Liver (tissue), 3 donors: ENCODE measurements around the gene DUOXA1.

Experiments
- ATF3 ChIP-seq: IDR thresholded peaks from 2 replicates; pipeline ENCODE4 v1.6.1; 2016; ENCODE audit warnings: antibody characterized with exemption
- CTCF ChIP-seq: fragments of 150-350 bp; IDR thresholded peaks from 2 replicates; pipeline ENCODE4 v1.5.1; 2017; ENCODE audit warnings: improper control_type of control experiment, low read depth, low read length; ENCODE audit not compliant: missing input control
- EGR1 ChIP-seq, 2 donors: IDR thresholded peaks; 2 replicates each; pipeline ENCODE4 v1.6.1; 2016 to 2018; ENCODE audit warnings: antibody characterized with exemption in 2 of 2, low read depth in 2 of 2
- FOXA1 ChIP-seq: IDR thresholded peaks from 2 replicates; pipeline ENCODE4 v1.6.1; 2016; ENCODE audit warnings: antibody characterized with exemption
- MAX ChIP-seq: IDR thresholded peaks from 2 replicates; pipeline ENCODE4 v1.6.1; 2016; ENCODE audit warnings: antibody characterized with exemption
- NR2F2 ChIP-seq: IDR thresholded peaks from 2 replicates; pipeline ENCODE4 v1.6.1; 2016; ENCODE audit warnings: antibody characterized with exemption
- RAD21 ChIP-seq, 2 donors: IDR thresholded peaks; 2 replicates each; pipeline ENCODE4 v1.6.1; 2016; ENCODE audit warnings: antibody characterized with exemption in 2 of 2, mild to moderate bottlenecking in 2 of 2
- REST ChIP-seq: IDR thresholded peaks from 2 replicates; pipeline ENCODE4 v1.6.1; 2016; ENCODE audit warnings: antibody characterized with exemption, mild to moderate bottlenecking
- RXRA ChIP-seq, 2 donors: IDR thresholded peaks; 2 replicates each; pipeline ENCODE4 v1.6.1; 2017 to 2018; ENCODE audit warnings: antibody characterized with exemption in 2 of 2, mild to moderate bottlenecking in 1 of 2
- SP1 ChIP-seq: IDR thresholded peaks from 2 replicates; pipeline ENCODE4 v1.6.1; 2018; ENCODE audit warnings: antibody characterized with exemption, mild to moderate bottlenecking
- TAF1 ChIP-seq: conservative IDR thresholded peaks from 2 replicates; pipeline ENCODE4 v1.6.1; 2016; ENCODE audit warnings: antibody characterized with exemption, mild to moderate bottlenecking
- YY1 ChIP-seq: IDR thresholded peaks from 2 replicates; pipeline ENCODE4 v1.6.1; 2016; ENCODE audit warnings: antibody characterized with exemption, mild to moderate bottlenecking
- donor health status: healthy.
- donor health status: healthy.

GRCh38 chr15:45150481-45150880 is 20.8 kb upstream of the DUOXA1 start:
- TF ChIP-seq CTCF (no peak), TAF1 (no peak), ATF3 (no peak), EGR1 (IDR thresholded peaks at IDR 0.05; ENCODE audit: low read depth in 2 of 2) (no peak), REST (no peak), MAX (no peak), FOXA1 (no peak), SP1 (no peak), RXRA (IDR thresholded peaks at IDR 0.05) (no peak), RAD21 (IDR thresholded peaks at IDR 0.05) (no peak), YY1 (no peak), NR2F2 (no peak)
